ENCODE results near the gene SAMHD1. TPM values are rescaled to one million over a fixed set of nuclear protein-coding genes. Genes with fewer than 3 reads are reported as not detected.

The SAMHD1 gene
- polyA plus RNA-seq, 1 donor from 2014 or later = 22.2 TPM

- peak overlapping the region; percentile 88 for H3K4me3 ChIP-seq (ENCODE audit: low read length)
- H2AFZ ChIP-seq (ENCODE audit: low read depth, low read length) = no peak overlapping the region
- no peaks in the 10 kb centered on the region for H3F3A ChIP-seq (ENCODE audit: insufficient read depth, low read length, poor library complexity, severe bottlenecking)
- peak overlapping the region; percentile 80 for H3K9ac ChIP-seq (ENCODE audit: low read length)
- no peaks in the 10 kb centered on the region for H3K9me2 ChIP-seq (ENCODE audit: insufficient read depth, low read length)
- H3K79me2 ChIP-seq (replicated peaks; ENCODE audit: insufficient read depth, low read length) = peaks cover 69% of the 10 kb centered on the region
- no peak overlapping the region for H3K27ac ChIP-seq (ENCODE audit: low read length)
- H3K9me3 ChIP-seq (ENCODE audit: low read length) = no peaks in the 10 kb centered on the region
- H3K27me3 ChIP-seq (ENCODE audit: insufficient read depth, low read depth, low read length) = no peaks in the 10 kb centered on the region
- TF ChIP-seq MXI1 (conservative IDR thresholded peaks at IDR 0.05; ENCODE audit: poor library complexity, severe bottlenecking) = no peak
- peaks cover 63% of the 10 kb centered on the region for H4K20me1 ChIP-seq (ENCODE audit: insufficient read depth)
- no peaks in the 10 kb centered on the region for H3K36me3 ChIP-seq (ENCODE audit: insufficient read depth, low read length)
- H3K4me2 ChIP-seq (ENCODE audit: low read length) = peak overlapping the region; percentile 46
These were observed 91.2 kb downstream of the SAMHD1 start for GRCh38 chr20:36860339-36860738.

GRCh38 chr20:36859700-36860330, 91.7 kb downstream of the SAMHD1 start:
- no peaks in the 10 kb centered on the region for H3K27me3 ChIP-seq (ENCODE audit: insufficient read depth, low read depth, low read length)
- no peaks in the 10 kb centered on the region for H3K9me2 ChIP-seq (ENCODE audit: insufficient read depth, low read length)
- peaks cover 74% of the 10 kb centered on the region for H3K79me2 ChIP-seq (replicated peaks; ENCODE audit: insufficient read depth, low read length)
- no peaks in the 10 kb centered on the region for H3K36me3 ChIP-seq (ENCODE audit: insufficient read depth, low read length)
- peaks cover 68% of the 10 kb centered on the region for H4K20me1 ChIP-seq (ENCODE audit: insufficient read depth)
- H3K4me2 ChIP-seq (ENCODE audit: low read length) = peak overlapping the region; percentile 46
- no peaks in the 10 kb centered on the region for H3K9me3 ChIP-seq (ENCODE audit: low read length)
- peak overlapping the region; percentile 88 for H3K4me3 ChIP-seq (ENCODE audit: low read length)
- no peaks in the 10 kb centered on the region for H3F3A ChIP-seq (ENCODE audit: insufficient read depth, low read length, poor library complexity, severe bottlenecking)
- TF ChIP-seq MXI1 (conservative IDR thresholded peaks at IDR 0.05; ENCODE audit: poor library complexity, severe bottlenecking) (no peak), SMC3 (conservative IDR thresholded peaks at IDR 0.05; ENCODE audit: poor library complexity) (no peak), RAD21 (conservative IDR thresholded peaks at IDR 0.05) (no peak), EP300 (conservative IDR thresholded peaks at IDR 0.05; ENCODE audit: poor library complexity, severe bottlenecking) (no peak), CTCF (IDR thresholded peaks at IDR 0.05; ENCODE audit: poor library complexity, severe bottlenecking) (no peak), REST (IDR thresholded peaks at IDR 0.05; ENCODE audit: borderline replicate concordance) (no peak), EZH2 (IDR thresholded peaks at IDR 0.05; ENCODE audit: borderline replicate concordance, insufficient read depth, low read length, poor library complexity, severe bottlenecking) (no peak), POLR2AphosphoS5 (IDR thresholded peaks at IDR 0.05) (no peak), TAF1 (IDR thresholded peaks at IDR 0.05; ENCODE audit: low read depth) (no peak)
- H3K9ac ChIP-seq (ENCODE audit: low read length) = peak overlapping the region; percentile 5
- H3K27ac ChIP-seq (ENCODE audit: low read length) = no peak overlapping the region
- no peak overlapping the region for H2AFZ ChIP-seq (ENCODE audit: low read depth, low read length)
